Spinal cord (tissue), 10 donors: ENCODE measurements around the gene STK11IP. TPM values are rescaled to one million over a fixed set of nuclear protein-coding genes. Genes with fewer than 3 reads are reported as not detected.

Experiments
- DNase-seq, 6 donors: peaks; one replicate each; pipeline versions ENCODE4 v3.0.0 to v3.0.0-alpha.2; 2013 to 2015; ENCODE audit warnings: low spot score in 6 of 6, low read depth in 4 of 6
- H3K27ac ChIP-seq: one replicate; pipeline ENCODE4 v1.5.1; 2013; ENCODE audit warnings: low read depth, low read length, control low read depth
- H3K27me3 ChIP-seq: one replicate; pipeline ENCODE4 v1.6.1; 2013; ENCODE audit warnings: low read length; ENCODE audit not compliant: control insufficient read depth, insufficient read depth
- H3K36me3 ChIP-seq: one replicate; pipeline ENCODE4 v1.6.1; 2013; ENCODE audit warnings: low read length; ENCODE audit not compliant: control insufficient read depth, insufficient read depth
- H3K4me1 ChIP-seq: one replicate; pipeline ENCODE4 v1.6.1; 2013; ENCODE audit warnings: low read length; ENCODE audit not compliant: control insufficient read depth, insufficient read depth
- H3K4me3 ChIP-seq: one replicate; pipeline ENCODE4 v1.5.1; 2013; ENCODE audit warnings: low read depth, low read length, control low read depth
- H3K9me3 ChIP-seq: one replicate; pipeline ENCODE4 v1.6.1; 2013; ENCODE audit warnings: low read length; ENCODE audit not compliant: control insufficient read depth, insufficient read depth
- WGBS: methylation state at CpG from one replicate; pipeline ENCODE4 v1.1.5; 2013; ENCODE audit warnings: missing lambda C conversion rate; ENCODE audit not compliant: insufficient coverage; 5-methylcytosine and 5-hydroxymethylcytosine counted together
- polyA plus RNA-seq, 2 donors: library from polyadenylated mRNA; unstranded; fragments of 120-200 nt; gene quantifications; one replicate each; pipeline ENCODE4 v1.2.1, GENCODE V29; 2013; ENCODE audit not compliant: insufficient read length in 2 of 2
- total RNA-seq, 2 donors: library from RNA; depleted of rRNA in 1 of 2; stranded (reverse); fragments of 120-200 nt in 1 of 2; fragments of >200 nt in 1 of 2; gene quantifications; one replicate each; pipeline versions ENCODE4 v1.2.3 to v1.2.4, GENCODE V29; 2013 to 2014
- donor health status: healthy.

STK11IP gene
- total and polyA plus RNA-seq, 4 donors = 23.4 to 53.9 (median 35.2) TPM

DNA sequence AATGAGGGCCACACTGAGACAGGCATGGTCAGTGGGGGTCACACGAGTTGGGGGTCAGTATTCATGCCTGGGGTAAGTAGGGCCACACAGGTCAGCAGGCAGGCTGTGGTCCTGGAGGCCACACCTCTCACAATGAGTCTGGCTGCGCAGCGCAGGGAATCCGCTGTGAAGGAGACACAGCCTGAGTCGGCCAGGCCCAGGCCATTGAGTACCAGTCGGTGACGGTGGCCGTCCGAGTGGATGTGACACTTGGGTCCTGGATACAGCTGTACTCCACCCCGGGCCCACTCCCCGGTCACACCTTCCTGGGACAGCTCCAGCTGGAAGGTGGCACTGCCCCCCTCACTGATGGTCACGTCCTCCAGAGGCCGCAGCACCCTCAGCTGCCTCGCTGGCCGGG is 43.3 kb upstream of the STK11IP start:
- peaks cover 3% of the 10 kb centered on the region for H3K27me3 ChIP-seq
- peaks cover 64% of the 10 kb centered on the region for H3K36me3 ChIP-seq
- DNase-seq = no peak
- no peak overlapping the region for H3K4me3 ChIP-seq
- peaks cover 38% of the 10 kb centered on the region for H3K4me1 ChIP-seq
- 93% methylated on average over 11 of the region's 15 CpGs for WGBS
- no peak overlapping the region for H3K27ac ChIP-seq
- H3K9me3 ChIP-seq = no peaks in the 10 kb centered on the region

DNA sequence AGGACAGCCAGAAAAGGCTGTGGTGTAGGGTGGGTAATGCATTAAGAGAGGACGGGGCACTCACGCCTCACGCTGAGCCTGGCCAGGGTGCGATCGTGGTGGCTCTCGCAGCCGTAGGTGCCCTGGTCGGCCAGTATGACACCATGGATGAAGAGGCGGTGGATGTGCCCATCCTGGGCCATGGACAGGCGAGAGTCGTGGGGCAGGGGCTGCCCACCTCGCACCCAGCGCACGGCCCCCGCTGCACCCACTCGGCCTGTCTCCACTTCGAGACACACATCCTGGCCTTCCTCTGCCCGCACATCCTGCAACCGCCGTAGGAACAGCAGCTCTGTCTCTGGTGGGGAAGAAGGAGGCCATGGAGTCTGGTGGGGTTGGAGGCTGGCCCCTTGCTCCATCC is 41.7 kb upstream of the STK11IP start:
- no peak overlapping the region for H3K27ac ChIP-seq
- H3K27me3 ChIP-seq = peaks cover 3% of the 10 kb centered on the region
- WGBS = 96% methylated on average over 12 of the region's 20 CpGs
- peaks cover 33% of the 10 kb centered on the region for H3K4me1 ChIP-seq
- DNase-seq = no peak
- H3K36me3 ChIP-seq = peaks cover 53% of the 10 kb centered on the region
- no peak overlapping the region for H3K4me3 ChIP-seq
- H3K9me3 ChIP-seq = no peaks in the 10 kb centered on the region

DNA sequence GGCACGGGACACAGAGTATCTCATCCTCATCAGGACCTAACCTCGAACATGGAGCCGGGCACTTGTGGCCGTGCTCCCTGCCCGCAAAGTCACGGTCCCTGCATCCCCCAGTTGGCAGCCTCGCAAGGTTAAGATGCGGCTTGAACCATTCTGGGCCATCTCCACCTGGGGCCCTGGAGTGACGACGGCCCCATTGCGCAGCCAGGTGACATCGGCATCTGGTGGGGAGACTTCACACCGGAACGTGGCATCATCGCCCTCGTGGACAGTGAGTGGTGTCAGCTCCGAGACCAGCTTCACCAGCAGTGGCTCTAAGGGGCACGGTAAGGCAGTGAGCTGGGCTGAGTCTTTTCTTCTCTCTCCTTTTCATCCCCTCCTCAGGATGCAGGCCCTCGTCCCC is 41.2 kb upstream of the STK11IP start:
- Histone ChIP-seq H3K9me3 (no peaks in the 10 kb centered on the region), H3K36me3 (peaks cover 55% of the 10 kb centered on the region), H3K27me3 (peaks cover 1% of the 10 kb centered on the region), H3K4me1 (peaks cover 33% of the 10 kb centered on the region), H3K27ac (no peak overlapping the region), H3K4me3 (no peak overlapping the region)
- no peak for DNase-seq
- WGBS = 92% methylated on average over 19 of the region's 19 CpGs

DNA sequence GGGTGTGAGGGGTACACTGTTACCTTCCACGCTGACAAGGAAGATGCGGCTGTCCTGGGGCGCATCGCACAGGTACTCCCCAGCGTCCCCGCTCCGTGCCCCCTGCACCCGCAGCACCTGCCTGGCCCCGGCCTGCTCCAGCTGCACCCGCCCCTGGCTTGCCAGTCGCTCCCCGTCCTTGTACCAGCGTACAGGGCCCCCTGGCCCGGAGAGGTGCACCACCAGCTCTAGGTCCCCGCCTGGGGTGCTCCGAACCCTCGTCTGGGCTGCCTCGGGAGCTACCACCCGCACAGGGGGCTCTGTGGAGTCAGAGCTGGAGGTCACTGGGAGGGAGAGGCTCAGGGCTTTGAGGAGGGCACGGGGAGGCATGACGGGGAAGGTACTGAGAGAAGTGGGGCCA is 40.3 kb upstream of the STK11IP start:
- Histone ChIP-seq H3K27ac (no peak overlapping the region), H3K4me3 (no peak overlapping the region), H3K27me3 (no peaks in the 10 kb centered on the region), H3K4me1 (peaks cover 25% of the 10 kb centered on the region), H3K9me3 (no peaks in the 10 kb centered on the region), H3K36me3 (peaks cover 63% of the 10 kb centered on the region)
- no peak for DNase-seq
- 94% methylated on average over 21 of the region's 21 CpGs for WGBS

DNA sequence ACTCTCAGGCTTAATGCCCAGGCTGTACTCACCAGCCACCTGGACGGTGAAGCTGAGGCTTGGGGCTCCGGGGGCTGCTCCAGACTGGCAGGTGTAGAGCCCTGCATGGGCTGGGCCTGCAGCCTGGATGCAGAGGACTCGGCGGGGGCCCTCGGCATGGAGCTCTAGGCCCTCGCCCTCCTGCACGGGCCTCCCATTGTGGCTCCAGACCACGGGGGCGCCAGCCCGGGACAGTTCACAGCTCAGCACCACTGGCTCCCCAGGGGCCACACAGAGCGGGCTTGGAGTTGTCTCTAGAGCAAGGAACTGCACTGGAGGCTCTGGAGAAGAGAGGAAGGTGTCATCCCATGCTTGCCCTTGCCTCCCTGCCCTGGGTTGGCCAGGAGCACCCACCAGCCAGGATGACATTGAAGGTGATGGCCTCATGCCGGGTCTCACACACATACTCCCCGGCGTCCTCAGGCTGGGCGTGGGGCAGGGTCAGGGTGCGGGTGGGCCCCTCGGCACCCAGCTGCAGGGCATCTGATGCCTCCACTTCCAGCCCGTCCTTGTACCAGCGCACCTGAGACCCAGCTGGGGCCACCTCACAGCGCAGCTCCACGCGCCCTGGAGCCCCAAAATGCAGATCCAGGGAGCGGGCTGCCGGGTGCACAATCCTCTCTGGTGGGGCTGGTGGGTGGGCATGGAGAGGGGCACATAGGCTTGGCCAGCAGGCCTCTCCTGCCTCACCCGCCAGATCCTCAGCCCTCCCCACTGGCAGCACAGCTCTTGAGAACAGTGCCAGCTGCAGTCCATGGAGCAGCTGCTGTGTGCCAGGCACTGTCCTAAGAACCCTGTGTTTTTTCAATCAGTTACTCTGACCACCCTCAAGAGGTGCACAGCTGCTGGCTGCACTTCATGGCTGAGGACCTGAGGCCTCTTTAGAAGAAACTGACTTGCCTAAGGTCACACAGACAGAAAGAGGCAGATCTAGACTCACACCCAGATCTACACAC is 39.6 kb upstream of the STK11IP start:
- Histone ChIP-seq H3K36me3 (peaks cover 71% of the 10 kb centered on the region), H3K9me3 (no peaks in the 10 kb centered on the region), H3K4me3 (no peak overlapping the region), H3K27me3 (no peaks in the 10 kb centered on the region), H3K27ac (no peak overlapping the region), H3K4me1 (peaks cover 18% of the 10 kb centered on the region)
- no peak for DNase-seq
- 91% methylated on average over 20 of the region's 25 CpGs for WGBS

DNA sequence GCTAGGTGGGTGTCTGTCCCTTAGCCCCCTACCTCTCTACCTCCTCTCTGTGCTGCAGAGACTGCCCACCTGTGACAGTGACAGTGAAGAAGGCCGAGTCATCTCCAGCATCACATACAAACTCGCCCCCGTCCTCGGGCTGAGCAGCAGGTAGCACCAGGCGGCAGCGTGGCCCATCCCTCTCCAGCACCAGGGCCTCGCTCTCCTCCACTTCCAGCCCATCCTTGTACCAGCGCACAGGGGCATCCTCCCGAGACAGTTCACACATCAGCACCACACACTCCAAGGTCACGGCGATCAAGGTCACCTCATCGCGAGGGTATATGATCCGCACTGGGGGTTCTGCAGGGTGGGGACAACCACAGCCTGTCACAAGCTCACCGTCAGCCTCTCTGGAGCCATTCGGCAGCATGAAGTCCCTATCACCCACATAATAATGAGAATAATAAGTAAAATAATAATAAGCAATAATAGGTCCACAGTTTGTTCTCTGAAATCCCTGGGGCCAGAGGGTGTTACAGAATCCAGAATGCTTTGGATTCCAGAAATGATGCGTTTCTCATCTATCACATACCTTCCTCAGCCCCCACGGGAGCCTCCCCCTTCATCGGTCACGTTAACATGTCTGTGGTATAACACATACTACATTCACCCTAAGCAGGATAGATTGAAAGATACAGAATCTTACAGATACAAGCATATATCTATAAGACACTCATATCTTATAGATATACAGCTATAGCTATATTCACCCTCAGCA is 38.3 kb upstream of the STK11IP start:
- no peak overlapping the region for H3K4me3 ChIP-seq
- no peaks in the 10 kb centered on the region for H3K27me3 ChIP-seq
- H3K9me3 ChIP-seq = no peaks in the 10 kb centered on the region
- no peak overlapping the region for H3K27ac ChIP-seq
- WGBS = 94% methylated on average over 13 of the region's 20 CpGs
- H3K36me3 ChIP-seq = peaks cover 76% of the 10 kb centered on the region
- peaks cover 11% of the 10 kb centered on the region for H3K4me1 ChIP-seq
- no peak for DNase-seq

DNA sequence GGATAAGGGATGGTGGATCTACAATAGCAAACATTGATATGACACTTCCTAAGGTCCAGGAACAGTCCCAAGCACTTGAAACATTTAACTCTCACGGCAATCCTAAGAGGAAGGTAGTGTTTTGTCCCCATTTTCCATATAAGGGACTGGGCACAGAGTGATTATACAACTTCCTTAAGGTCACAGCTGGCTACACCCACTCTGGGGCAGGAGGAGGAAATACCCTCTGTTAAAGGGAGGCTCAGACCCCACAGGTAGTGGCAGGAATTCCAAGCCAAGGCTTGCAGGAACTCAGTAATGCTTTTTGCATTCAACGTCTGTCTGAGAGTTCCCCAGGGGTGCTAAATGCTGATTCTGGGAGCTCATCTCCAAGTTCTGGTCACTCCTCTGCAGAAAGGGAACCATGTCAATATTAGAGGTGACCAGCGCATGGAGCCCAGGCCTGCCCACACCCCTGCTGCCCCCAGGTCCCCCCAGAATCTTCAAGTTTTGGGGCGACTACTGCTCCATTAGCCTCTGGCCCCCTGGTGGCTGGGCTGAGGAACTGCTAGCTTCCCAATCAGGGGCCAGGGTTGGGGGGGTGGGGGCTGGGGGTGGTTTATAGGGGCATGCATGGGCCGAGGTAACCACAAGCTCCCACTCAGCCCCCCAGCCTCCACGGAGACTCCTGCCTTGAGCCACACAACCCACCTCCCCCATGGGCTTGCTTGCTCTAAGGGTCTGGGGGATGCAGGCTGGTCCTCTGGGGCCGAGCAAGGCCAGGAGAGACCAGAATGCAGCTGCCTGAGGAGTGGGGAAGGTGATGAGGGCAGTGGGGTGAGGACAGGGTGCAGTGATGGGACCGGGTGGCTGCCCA is 37.4 kb upstream of the STK11IP start:
- Histone ChIP-seq H3K4me3 (no peak overlapping the region), H3K4me1 (peaks cover 11% of the 10 kb centered on the region), H3K36me3 (peaks cover 80% of the 10 kb centered on the region), H3K9me3 (no peaks in the 10 kb centered on the region), H3K27me3 (no peaks in the 10 kb centered on the region), H3K27ac (no peak overlapping the region)
- WGBS = 51% methylated on average over 5 of the region's 8 CpGs
- DNase-seq = no peak

DNA sequence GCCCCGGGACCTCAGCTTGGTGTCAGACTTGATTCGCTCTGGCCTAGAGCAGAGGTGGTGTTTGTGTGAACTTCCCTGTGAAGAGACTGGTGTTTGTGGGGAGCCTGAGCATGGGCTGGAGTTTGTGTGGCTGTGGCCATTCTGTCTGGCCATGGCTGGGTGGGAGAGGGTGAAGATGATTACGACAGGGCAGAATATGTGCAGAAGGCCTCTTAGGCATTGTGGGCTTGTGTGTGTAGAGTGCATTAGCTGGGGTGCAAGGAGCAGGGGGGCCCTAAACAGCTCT is 36.8 kb upstream of the STK11IP start:
- H3K4me3 ChIP-seq = no peak overlapping the region
- H3K27me3 ChIP-seq = no peaks in the 10 kb centered on the region
- no peaks in the 10 kb centered on the region for H3K9me3 ChIP-seq
- no peak overlapping the region for H3K27ac ChIP-seq
- 83% methylated on average over 3 of the region's 3 CpGs for WGBS
- peaks cover 84% of the 10 kb centered on the region for H3K36me3 ChIP-seq
- H3K4me1 ChIP-seq = peaks cover 11% of the 10 kb centered on the region
- no peak for DNase-seq
